HepG2 (cell line): ENCODE measurements around the gene P3H4. TPM values are rescaled to one million over a fixed set of nuclear protein-coding genes. Genes with fewer than 3 reads are reported as not detected.

Experiments used
- AFF4 ChIP-seq: sonication (generic); formaldehyde crosslinking; IDR thresholded peaks from 2 replicates; pipeline ENCODE4 v1.4.0; 2020; ENCODE audit warnings: missing genetic modification reagents
- ELF3 ChIP-seq: IDR thresholded peaks from 2 replicates; pipeline ENCODE4 v1.6.1; 2016; ENCODE audit warnings: missing genetic modification reagents, missing compliant biosample characterization
- FOXJ3 ChIP-seq: sonication (generic); formaldehyde crosslinking; IDR thresholded peaks from 2 replicates; pipeline ENCODE4 v1.4.0; 2020; ENCODE audit warnings: missing genetic modification reagents, mild to moderate bottlenecking, borderline replicate concordance
- PCBP1 ChIP-seq: fragments of 200-400 bp; formaldehyde crosslinking; IDR thresholded peaks from 2 replicates; pipeline ENCODE4 v1.6.1; 2017; ENCODE audit warnings: mild to moderate bottlenecking, low read depth, low read length, borderline replicate concordance
- SCMH1 ChIP-seq: sonication (generic); formaldehyde crosslinking; IDR thresholded peaks from 2 replicates; pipeline ENCODE4 v1.9.0; 2021; ENCODE audit warnings: missing genetic modification reagents, mild to moderate bottlenecking, borderline replicate concordance
- SYNCRIP ChIP-seq: fragments of 200-400 bp; formaldehyde crosslinking; IDR thresholded peaks from 2 replicates; pipeline ENCODE4 v1.6.1; 2018; ENCODE audit warnings: mild to moderate bottlenecking, low read depth, low read length; ENCODE audit not compliant: insufficient read depth
- ZBTB33 ChIP-seq: sonication (generic); formaldehyde crosslinking; IDR thresholded peaks from 2 replicates; pipeline ENCODE4 v1.4.0; 2020; ENCODE audit warnings: missing genetic modification reagents
- ZNF225 ChIP-seq: sonication (generic); formaldehyde crosslinking; IDR thresholded peaks from 2 replicates; pipeline ENCODE4 v1.4.0; 2020; ENCODE audit warnings: mild to moderate bottlenecking, missing genetic modification reagents
- ZNF354B ChIP-seq: sonication (generic); formaldehyde crosslinking; IDR thresholded peaks from 2 replicates; pipeline ENCODE4 v1.8.0; 2022; ENCODE audit warnings: mild to moderate bottlenecking, missing genetic modification reagents
- ZNF605 ChIP-seq: sonication (generic); formaldehyde crosslinking; IDR thresholded peaks from 2 replicates; pipeline ENCODE4 v1.8.0; 2022; ENCODE audit warnings: mild to moderate bottlenecking, missing genetic modification reagents
- ZNF691 ChIP-seq: sonication (generic); formaldehyde crosslinking; IDR thresholded peaks from 2 replicates; pipeline ENCODE4 v1.4.0; 2020; ENCODE audit warnings: missing genetic modification reagents, low read depth, mild to moderate bottlenecking, borderline replicate concordance
- ZNF788 ChIP-seq: sonication (generic); formaldehyde crosslinking; IDR thresholded peaks from 2 replicates; pipeline ENCODE4 v1.5.0; 2020; ENCODE audit warnings: mild to moderate bottlenecking, missing genetic modification reagents, borderline replicate concordance
- polyA plus RNA-seq, 8 experiments: library from polyadenylated mRNA; depleted of rRNA in 3 of 8; stranded (reverse) in 7 of 8; unstranded in 1 of 8; fragments of >200 nt; fragmentation: Illumina TruSeq in 4 of 8; extraction: Trizol in 4 of 8; gene quantifications; 2 replicates each; pipeline versions ENCODE4 v1.2.1 to v1.2.3, GENCODE V29; 2011 to 2016; ENCODE audit warnings: low read depth in 4 of 8, missing spikeins in 1 of 8, mixed read lengths in 1 of 8; ENCODE audit not compliant: insufficient read depth in 1 of 8
- total RNA-seq, 5 experiments: library from RNA; depleted of rRNA; stranded (reverse); fragments of >200 nt; fragmentation: Illumina TruSeq; extraction: Trizol; gene quantifications; 2 replicates each; pipeline ENCODE4 v1.2.3, GENCODE V29; 2016; ENCODE audit warnings: low read depth in 1 of 5
- TF ChIP-seq, protein P1 (sequence below): sonication (generic); formaldehyde crosslinking; IDR thresholded peaks from 2 replicates; pipeline ENCODE4 v1.4.0; 2020; ENCODE audit warnings: missing genetic modification reagents, borderline replicate concordance
- TF ChIP-seq, protein P2 (sequence below): sonication (generic); formaldehyde crosslinking; IDR thresholded peaks from 2 replicates; pipeline ENCODE4 v1.4.0; 2020; ENCODE audit warnings: missing genetic modification reagents
- TF ChIP-seq, protein P3 (sequence below): sonication (generic); formaldehyde crosslinking; IDR thresholded peaks from 2 replicates; pipeline ENCODE4 v1.4.0; 2020; ENCODE audit warnings: mild to moderate bottlenecking, missing genetic modification reagents

P3H4 gene
- total and polyA plus RNA-seq, 2 of the 13 experiments (the other 11 are each of a cell fraction or from before 2014, with no cell fraction given): 37.1 to 50.6 TPM

- TF ChIP-seq, protein P1, sequence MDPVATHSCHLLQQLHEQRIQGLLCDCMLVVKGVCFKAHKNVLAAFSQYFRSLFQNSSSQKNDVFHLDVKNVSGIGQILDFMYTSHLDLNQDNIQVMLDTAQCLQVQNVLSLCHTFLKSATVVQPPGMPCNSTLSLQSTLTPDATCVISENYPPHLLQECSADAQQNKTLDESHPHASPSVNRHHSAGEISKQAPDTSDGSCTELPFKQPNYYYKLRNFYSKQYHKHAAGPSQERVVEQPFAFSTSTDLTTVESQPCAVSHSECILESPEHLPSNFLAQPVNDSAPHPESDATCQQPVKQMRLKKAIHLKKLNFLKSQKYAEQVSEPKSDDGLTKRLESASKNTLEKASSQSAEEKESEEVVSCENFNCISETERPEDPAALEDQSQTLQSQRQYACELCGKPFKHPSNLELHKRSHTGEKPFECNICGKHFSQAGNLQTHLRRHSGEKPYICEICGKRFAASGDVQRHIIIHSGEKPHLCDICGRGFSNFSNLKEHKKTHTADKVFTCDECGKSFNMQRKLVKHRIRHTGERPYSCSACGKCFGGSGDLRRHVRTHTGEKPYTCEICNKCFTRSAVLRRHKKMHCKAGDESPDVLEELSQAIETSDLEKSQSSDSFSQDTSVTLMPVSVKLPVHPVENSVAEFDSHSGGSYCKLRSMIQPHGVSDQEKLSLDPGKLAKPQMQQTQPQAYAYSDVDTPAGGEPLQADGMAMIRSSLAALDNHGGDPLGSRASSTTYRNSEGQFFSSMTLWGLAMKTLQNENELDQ (CRISPR knock-in tag): no peak
- TF ChIP-seq PCBP1 (no peak), ELF3 (peak; percentile 67), ZNF691 (CRISPR knock-in tag) (peak; percentile 98), SCMH1 (CRISPR knock-in tag) (no peak), AFF4 (CRISPR knock-in tag) (no peak), FOXJ3 (CRISPR knock-in tag) (no peak), ZBTB33 (CRISPR knock-in tag) (no peak), ZNF354B (CRISPR knock-in tag) (no peak), ZNF605 (CRISPR knock-in tag) (no peak), ZNF788 (CRISPR knock-in tag) (no peak), ZNF225 (no peak; the same call in 1 of the 2 replicates), SYNCRIP (no peak)
- TF ChIP-seq, protein P2, sequence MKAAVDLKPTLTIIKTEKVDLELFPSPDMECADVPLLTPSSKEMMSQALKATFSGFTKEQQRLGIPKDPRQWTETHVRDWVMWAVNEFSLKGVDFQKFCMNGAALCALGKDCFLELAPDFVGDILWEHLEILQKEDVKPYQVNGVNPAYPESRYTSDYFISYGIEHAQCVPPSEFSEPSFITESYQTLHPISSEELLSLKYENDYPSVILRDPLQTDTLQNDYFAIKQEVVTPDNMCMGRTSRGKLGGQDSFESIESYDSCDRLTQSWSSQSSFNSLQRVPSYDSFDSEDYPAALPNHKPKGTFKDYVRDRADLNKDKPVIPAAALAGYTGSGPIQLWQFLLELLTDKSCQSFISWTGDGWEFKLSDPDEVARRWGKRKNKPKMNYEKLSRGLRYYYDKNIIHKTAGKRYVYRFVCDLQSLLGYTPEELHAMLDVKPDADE (CRISPR knock-in tag): no peak
- TF ChIP-seq, protein P3, sequence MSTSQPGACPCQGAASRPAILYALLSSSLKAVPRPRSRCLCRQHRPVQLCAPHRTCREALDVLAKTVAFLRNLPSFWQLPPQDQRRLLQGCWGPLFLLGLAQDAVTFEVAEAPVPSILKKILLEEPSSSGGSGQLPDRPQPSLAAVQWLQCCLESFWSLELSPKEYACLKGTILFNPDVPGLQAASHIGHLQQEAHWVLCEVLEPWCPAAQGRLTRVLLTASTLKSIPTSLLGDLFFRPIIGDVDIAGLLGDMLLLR (CRISPR knock-in tag): peak; percentile 29; the same call in 1 of the 2 replicates
Measured at GRCh38 chr17:41801374-41802271, 10.1 kb downstream of the P3H4 start (continued).
